Gastrocnemius medialis (tissue), 4 donors: ENCODE measurements around the gene PRICKLE4. TPM values are rescaled to one million over a fixed set of nuclear protein-coding genes. Genes with fewer than 3 reads are reported as not detected.
"Not testable (repeated sequence)": the region's sequence is repeated elsewhere in the genome, so short reads cannot be mapped to it uniquely, and the experiment has no call there.

ENCODE experiments used
- ATAC-seq, 2 donors: fragments of 150-250 bp; one replicate each; pipeline ENCODE4 v1.9.1; 2016
- DNase-seq, 2 donors: peaks; one replicate each; pipeline ENCODE4 v3.0.0-alpha.2; 2019
- H3K27ac ChIP-seq, 4 donors: fragments of 200-600 bp; sonication (generic); 1 replicate in 1 of 4; 2 replicates in 3 of 4; pipeline ENCODE4 v1.5.1; 2016 to 2018; ENCODE audit warnings: mild to moderate bottlenecking in 2 of 4, moderate library complexity in 1 of 4
- H3K27me3 ChIP-seq, 3 donors: fragments of 200-600 bp; sonication (generic) in 2 of 3; 1 replicate in 1 of 3; 2 replicates in 2 of 3; pipeline versions ENCODE4 v1.5.1 to v1.6.0; 2016 to 2019; ENCODE audit warnings: mild to moderate bottlenecking in 1 of 3, moderate library complexity in 1 of 3
- H3K36me3 ChIP-seq, 2 donors: fragments of 200-600 bp; sonication (generic) in 1 of 2; one replicate each; pipeline ENCODE4 v1.5.1; 2017 to 2018
- H3K4me1 ChIP-seq, 2 donors: fragments of 200-600 bp; sonication (generic) in 1 of 2; one replicate each; pipeline ENCODE4 v1.5.1; 2016 to 2017; ENCODE audit warnings: mild to moderate bottlenecking in 2 of 2
- H3K4me3 ChIP-seq, 4 donors: fragments of 200-600 bp; sonication (generic) in 3 of 4; 1 replicate in 1 of 4; 2 replicates in 3 of 4; pipeline ENCODE4 v1.5.1; 2016 to 2019; ENCODE audit warnings: mild to moderate bottlenecking in 2 of 4
- H3K9me3 ChIP-seq, 3 donors: fragments of 200-600 bp; sonication (generic) in 2 of 3; 1 replicate in 1 of 3; 2 replicates in 2 of 3; pipeline ENCODE4 v1.5.1; 2016 to 2019
- CTCF ChIP-seq, 5 experiments: fragments of 450-650 bp in 3 of 5; fragments of 200-600 bp in 2 of 5; sonication (generic) in 2 of 5; IDR thresholded peaks in 4 of 5; conservative IDR thresholded peaks in 1 of 5; 1 replicate in 4 of 5; 2 replicates in 1 of 5; pipeline ENCODE4 v1.5.1; 2016 to 2019; ENCODE audit warnings: antibody characterized with exemption in 5 of 5, mild to moderate bottlenecking in 3 of 5, moderate library complexity in 3 of 5
- POLR2A ChIP-seq, 2 donors: fragments of 450-650 bp; IDR thresholded peaks; one replicate each; pipeline ENCODE4 v1.6.1; 2017; ENCODE audit warnings: antibody characterized with exemption in 2 of 2, mild to moderate bottlenecking in 2 of 2, moderate library complexity in 2 of 2
- in situ Hi-C, 4 donors: fragments of 200-750 bp; cut with MboI; loops; one replicate each; pipeline versions ENCODE4 v1.15.0 to v1.8.0; 2017; ENCODE audit warnings: low sequenced_read_pairs in 4 of 4
- intact Hi-C: fragments of 100-400 bp; cut with DNase I; formaldehyde crosslinking; loops from one replicate; pipeline ENCODE4 v1.15.1; 2023; ENCODE audit warnings: low total_unique reads
- total RNA-seq, 4 donors: library from RNA; depleted of rRNA; stranded (reverse); fragments of >200 nt; gene quantifications; one replicate each; pipeline versions ENCODE4 v1.1.0 to v1.2.3, GENCODE V29; 2016

The PRICKLE4 gene
- total RNA-seq, 4 donors from 2014 or later, result 0.59 to 6.2 (median 1.8) TPM

- H3K27ac ChIP-seq, result no peak overlapping the region
- intact Hi-C loops (no loop called here), in situ Hi-C loops (no loop called here)
- no peaks in the 10 kb centered on the region for H3K36me3 ChIP-seq
- no peaks in the 10 kb centered on the region for H3K9me3 ChIP-seq
- H3K4me3 ChIP-seq, result no peak overlapping the region
- H3K4me1 ChIP-seq, result peaks cover 0 to 16% of the 10 kb centered on the region in 2 donors
- no peaks in the 10 kb centered on the region for H3K27me3 ChIP-seq
- ATAC-seq (no peak), DNase-seq (no peak)
- no peak for TF ChIP-seq POLR2A (IDR thresholded peaks at IDR 0.05)
- TF ChIP-seq CTCF (IDR thresholded peaks at IDR 0.05 in 4 of 5, conservative IDR thresholded peaks at IDR 0.05 in 1 of 5), result no peak
Observed at GRCh38 chr6:41811095-41811494, 30.5 kb downstream of the PRICKLE4 start.

DNA sequence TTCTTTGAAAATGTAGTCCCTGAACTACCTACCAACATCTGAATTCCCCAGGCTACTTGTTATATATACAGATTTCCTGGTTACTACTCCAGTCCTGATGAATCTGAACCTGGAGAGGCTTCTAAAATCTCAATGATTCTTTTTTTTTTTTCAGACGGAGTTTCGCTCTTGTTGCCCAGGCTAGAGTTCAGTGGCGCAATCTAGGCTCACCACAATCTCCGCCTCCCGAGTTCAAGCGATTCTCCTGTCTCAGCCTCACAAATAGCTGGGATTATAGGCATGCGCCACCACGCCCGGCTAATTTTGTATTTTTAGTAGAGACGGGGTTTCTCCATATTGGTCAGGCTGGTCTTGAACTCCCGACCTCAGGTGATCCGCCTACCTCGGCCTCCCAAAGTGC lies 31.4 kb downstream of the PRICKLE4 start:
- H3K4me3 ChIP-seq, DNase-seq, ATAC-seq, in situ Hi-C loops, H3K9me3 ChIP-seq, H3K27me3 ChIP-seq, intact Hi-C loops, H3K27ac ChIP-seq, H3K36me3 ChIP-seq: not testable (repeated sequence)
- H3K4me1 ChIP-seq, result peaks cover 0 to 17% of the 10 kb centered on the region in 2 donors

- DNase-seq (no peak), ATAC-seq (no peak)
- intact Hi-C loops, result no loop called here
- in situ Hi-C loops, result no loop called here
- Histone ChIP-seq H3K27me3 (no peaks in the 10 kb centered on the region), H3K36me3 (no peaks in the 10 kb centered on the region), H3K9me3 (no peaks in the 10 kb centered on the region), H3K4me3 (no peak overlapping the region), H3K27ac (no peak overlapping the region), H3K4me1 (peaks cover 0 to 17% of the 10 kb centered on the region in 2 donors)
- TF ChIP-seq CTCF (IDR thresholded peaks at IDR 0.05 in 4 of 5, conservative IDR thresholded peaks at IDR 0.05 in 1 of 5) (no peak), POLR2A (IDR thresholded peaks at IDR 0.05) (no peak)
Observed at GRCh38 chr6:41813469-41813868, 32.9 kb downstream of the PRICKLE4 start.

DNA sequence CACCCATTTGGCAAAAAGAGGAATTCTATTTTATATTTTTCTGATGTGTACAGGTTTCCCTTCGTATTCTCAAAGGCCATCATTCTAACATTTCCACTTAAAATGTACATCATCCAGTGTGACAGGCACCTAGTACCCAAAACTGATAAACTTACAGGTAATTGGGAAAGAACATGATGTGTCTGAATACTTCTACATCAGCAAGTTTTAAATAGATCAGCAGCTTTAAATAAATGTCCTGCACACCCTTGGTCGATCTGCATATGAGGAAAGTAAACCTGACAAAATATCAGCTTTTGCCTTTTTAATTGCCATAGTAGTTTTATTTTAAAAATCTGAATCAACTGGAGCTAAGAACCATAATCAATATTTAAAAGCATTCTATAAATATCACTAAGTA lies 33.4 kb downstream of the PRICKLE4 start:
- TF ChIP-seq CTCF (IDR thresholded peaks at IDR 0.05 in 4 of 5, conservative IDR thresholded peaks at IDR 0.05 in 1 of 5), result no peak
- no peak for TF ChIP-seq POLR2A (IDR thresholded peaks at IDR 0.05)
- no peak overlapping the region for H3K4me3 ChIP-seq
- H3K27me3 ChIP-seq, result no peaks in the 10 kb centered on the region
- intact Hi-C loops, result no loop called here
- peaks cover 0 to 17% of the 10 kb centered on the region in 2 donors for H3K4me1 ChIP-seq
- no peak for ATAC-seq
- H3K9me3 ChIP-seq, result no peaks in the 10 kb centered on the region
- no peaks in the 10 kb centered on the region for H3K36me3 ChIP-seq
- no peak for DNase-seq
- H3K27ac ChIP-seq, result no peak overlapping the region
- in situ Hi-C loops, result no loop called here

GRCh38 chr6:41814629-41815028 lies 34.0 kb downstream of the PRICKLE4 start:
- no peaks in the 10 kb centered on the region for H3K27me3 ChIP-seq
- DNase-seq, result no peak
- H3K4me3 ChIP-seq, result no peak overlapping the region
- no peaks in the 10 kb centered on the region for H3K9me3 ChIP-seq
- in situ Hi-C loops, result no loop called here
- ATAC-seq, result no peak
- H3K27ac ChIP-seq, result no peak overlapping the region
- no peak for TF ChIP-seq CTCF (IDR thresholded peaks at IDR 0.05 in 4 of 5, conservative IDR thresholded peaks at IDR 0.05 in 1 of 5)
- TF ChIP-seq POLR2A (IDR thresholded peaks at IDR 0.05), result no peak
- no peaks in the 10 kb centered on the region for H3K36me3 ChIP-seq
- H3K4me1 ChIP-seq, result peaks cover 0 to 17% of the 10 kb centered on the region in 2 donors
- intact Hi-C loops, result no loop called here
